ENCODE results near the gene GALNT18. TPM values are rescaled to one million over a fixed set of nuclear protein-coding genes. Genes with fewer than 3 reads are reported as not detected.

Gene GALNT18
- total RNA-seq, 4 donors from 2014 or later = 3.5 to 31.4 (median 11.1) TPM

DNA sequence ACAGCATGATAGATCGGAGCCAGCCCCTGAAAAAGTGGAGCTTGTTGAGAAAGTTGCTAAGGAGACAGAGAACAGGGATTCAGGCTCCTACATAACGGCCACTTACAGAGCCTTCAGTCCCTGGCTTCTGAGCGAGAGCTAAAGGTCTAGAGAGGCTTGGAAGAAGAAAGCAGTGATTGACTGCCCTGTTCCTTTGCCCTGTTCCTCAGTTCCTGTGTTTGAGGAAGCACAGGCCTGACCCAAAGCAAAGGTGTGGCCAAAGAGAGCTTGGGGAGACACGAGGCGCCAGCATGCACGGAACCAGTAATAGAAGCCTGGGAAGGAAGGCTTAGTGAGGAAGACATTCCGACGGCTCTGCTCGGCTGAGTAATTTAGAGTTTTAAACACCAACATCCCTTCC, 194.7 kb downstream of the GALNT18 start:
- DNase-seq = no peak
- Histone ChIP-seq H3K27me3 (no peaks in the 10 kb centered on the region), H3K4me3 (no peak overlapping the region), H3K27ac (peak overlapping the region in 2 of 4 donors; percentile 34 to 35), H3K9me3 (no peaks in the 10 kb centered on the region), H3K36me3 (no peaks in the 10 kb centered on the region), H3K4me1 (peaks cover 0 to 9% (median 0%) of the 10 kb centered on the region in 4 donors)
- no peak for TF ChIP-seq POLR2A (IDR thresholded peaks at IDR 0.05)
- TF ChIP-seq, protein P1, sequence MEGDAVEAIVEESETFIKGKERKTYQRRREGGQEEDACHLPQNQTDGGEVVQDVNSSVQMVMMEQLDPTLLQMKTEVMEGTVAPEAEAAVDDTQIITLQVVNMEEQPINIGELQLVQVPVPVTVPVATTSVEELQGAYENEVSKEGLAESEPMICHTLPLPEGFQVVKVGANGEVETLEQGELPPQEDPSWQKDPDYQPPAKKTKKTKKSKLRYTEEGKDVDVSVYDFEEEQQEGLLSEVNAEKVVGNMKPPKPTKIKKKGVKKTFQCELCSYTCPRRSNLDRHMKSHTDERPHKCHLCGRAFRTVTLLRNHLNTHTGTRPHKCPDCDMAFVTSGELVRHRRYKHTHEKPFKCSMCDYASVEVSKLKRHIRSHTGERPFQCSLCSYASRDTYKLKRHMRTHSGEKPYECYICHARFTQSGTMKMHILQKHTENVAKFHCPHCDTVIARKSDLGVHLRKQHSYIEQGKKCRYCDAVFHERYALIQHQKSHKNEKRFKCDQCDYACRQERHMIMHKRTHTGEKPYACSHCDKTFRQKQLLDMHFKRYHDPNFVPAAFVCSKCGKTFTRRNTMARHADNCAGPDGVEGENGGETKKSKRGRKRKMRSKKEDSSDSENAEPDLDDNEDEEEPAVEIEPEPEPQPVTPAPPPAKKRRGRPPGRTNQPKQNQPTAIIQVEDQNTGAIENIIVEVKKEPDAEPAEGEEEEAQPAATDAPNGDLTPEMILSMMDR (IDR thresholded peaks at IDR 0.05) = no peak

DNA sequence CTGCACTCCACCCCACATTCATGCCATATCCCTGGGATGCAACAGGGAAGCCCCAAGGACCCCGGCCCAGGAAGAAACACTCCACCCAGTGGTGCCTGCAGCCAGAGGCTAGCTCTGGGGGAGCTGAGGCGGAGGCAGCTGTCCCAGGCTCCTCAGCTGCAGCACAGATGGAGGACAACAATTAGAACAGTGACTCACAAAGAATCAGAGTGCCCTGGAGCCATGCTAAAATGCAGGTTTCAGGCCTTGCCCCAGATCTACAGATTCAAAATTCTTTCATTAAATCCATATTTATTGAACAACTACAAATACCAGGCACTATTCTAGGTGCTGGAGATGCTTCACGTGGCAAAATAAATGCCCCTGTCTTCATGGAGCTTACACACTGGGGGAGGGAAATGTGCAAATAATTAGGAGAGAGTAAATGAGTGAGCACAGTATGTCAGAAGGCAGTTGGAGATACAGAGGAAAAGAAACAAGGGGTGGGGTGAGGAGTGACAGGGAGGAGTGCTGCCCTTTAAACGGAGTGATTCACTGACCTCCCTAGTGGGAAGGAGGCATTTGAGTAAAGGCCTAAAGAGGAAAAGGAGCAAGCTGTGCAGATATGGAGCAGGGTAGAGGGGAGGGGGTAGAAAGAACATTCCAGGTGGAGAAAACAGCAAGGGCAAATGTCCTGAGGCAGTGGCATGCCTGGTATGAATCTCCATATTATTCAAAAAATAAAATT, 195.4 kb downstream of the GALNT18 start:
- no peak for DNase-seq
- TF ChIP-seq, protein P1 (IDR thresholded peaks at IDR 0.05) = no peak
- no peak for TF ChIP-seq POLR2A (IDR thresholded peaks at IDR 0.05)
- H3K27ac ChIP-seq = peak overlapping the region in 1 of 4 donors; percentile 34

DNA sequence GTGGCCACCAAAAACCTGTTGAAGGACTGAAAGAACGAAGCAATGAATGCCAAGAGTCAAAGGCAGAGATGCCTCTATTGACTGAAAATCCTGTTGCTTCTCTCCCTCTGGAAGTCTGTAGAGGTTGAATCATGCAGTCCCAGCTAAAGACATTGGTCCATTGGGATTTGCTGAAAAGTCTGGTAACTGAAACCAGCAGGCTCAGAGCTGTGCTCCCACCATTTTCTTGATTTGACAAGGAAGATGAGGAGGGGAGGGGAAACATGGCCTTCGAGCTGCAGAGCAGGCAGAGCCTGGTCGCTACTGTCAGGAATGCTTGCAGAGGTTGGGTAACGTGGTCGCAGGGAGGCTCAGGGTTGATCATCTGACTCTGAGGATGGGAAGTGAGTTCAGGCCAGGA, 196.0 kb downstream of the GALNT18 start:
- no peaks in the 10 kb centered on the region for H3K36me3 ChIP-seq
- no peaks in the 10 kb centered on the region for H3K9me3 ChIP-seq
- peaks cover 0 to 9% (median 0%) of the 10 kb centered on the region in 4 donors for H3K4me1 ChIP-seq
- no peak for DNase-seq
- H3K27ac ChIP-seq = no peak overlapping the region
- H3K4me3 ChIP-seq = no peak overlapping the region
- no peaks in the 10 kb centered on the region for H3K27me3 ChIP-seq
- TF ChIP-seq, protein P1 (IDR thresholded peaks at IDR 0.05) = no peak
- TF ChIP-seq POLR2A (IDR thresholded peaks at IDR 0.05) = no peak

More for the DNA sequence above, 195.4 kb downstream of the GALNT18 start:
- no peaks in the 10 kb centered on the region for H3K9me3 ChIP-seq
- peaks cover 0 to 9% (median 0%) of the 10 kb centered on the region in 4 donors for H3K4me1 ChIP-seq
- no peaks in the 10 kb centered on the region for H3K36me3 ChIP-seq
- H3K4me3 ChIP-seq = no peak overlapping the region
- no peaks in the 10 kb centered on the region for H3K27me3 ChIP-seq

DNA sequence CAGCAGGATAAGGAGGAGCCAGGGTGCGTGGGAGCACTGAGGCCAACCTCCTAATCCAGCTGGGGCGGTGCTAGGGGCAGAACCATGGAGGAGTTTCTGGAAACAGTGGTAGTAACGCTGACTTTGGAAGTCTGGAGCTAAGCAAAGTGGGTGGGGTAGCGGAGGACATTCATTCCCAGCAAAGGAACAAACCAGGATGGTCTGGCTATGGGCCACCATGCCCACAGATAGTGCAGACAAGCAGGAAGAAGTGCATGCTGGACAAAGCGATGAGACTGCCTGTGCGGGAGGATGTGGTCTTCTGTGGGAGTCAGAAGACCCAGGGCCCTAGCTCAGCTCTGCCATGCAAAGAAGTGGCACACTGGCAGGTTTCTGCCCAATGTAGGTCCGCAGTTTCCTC, 197.1 kb downstream of the GALNT18 start:
- TF ChIP-seq, protein P1 (IDR thresholded peaks at IDR 0.05) = no peak
- no peak for TF ChIP-seq POLR2A (IDR thresholded peaks at IDR 0.05)
- H3K4me1 ChIP-seq = peaks cover 0 to 9% (median 0%) of the 10 kb centered on the region in 4 donors
- no peak for DNase-seq

DNA sequence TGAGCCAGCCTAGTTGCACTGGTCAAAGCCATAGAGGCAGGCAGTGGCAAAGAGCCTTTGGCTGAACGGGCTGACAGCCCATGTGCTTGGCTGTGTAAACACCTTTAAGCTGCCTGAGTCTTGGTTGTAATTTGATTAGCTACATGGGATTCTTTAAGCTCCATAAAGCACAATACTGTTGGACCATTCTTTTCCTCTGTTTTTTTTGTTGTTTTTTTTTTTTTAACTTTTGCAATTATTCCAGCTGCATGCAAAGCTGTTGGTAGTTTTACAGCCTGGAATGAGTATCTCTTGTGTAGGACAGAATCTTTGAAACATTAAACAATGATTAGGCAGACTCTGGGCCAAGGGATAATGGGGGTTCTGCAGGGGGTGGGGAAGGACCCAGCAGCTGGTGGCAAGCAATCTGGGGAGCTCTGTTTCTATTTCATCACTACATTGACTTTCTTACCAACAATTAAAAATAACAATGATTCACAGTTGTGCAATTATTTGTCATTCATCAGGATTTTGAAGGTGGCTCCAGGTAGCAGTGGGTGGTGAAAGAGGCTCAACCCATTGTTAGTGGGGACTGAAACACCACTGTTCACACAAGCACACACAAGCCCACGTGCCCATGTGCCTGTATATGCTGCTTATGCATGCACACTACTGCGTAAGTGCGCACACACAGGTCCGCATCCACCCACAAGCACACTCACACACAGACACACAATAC, 199.2 kb downstream of the GALNT18 start:
- TF ChIP-seq POLR2A (IDR thresholded peaks at IDR 0.05) = no peak
- TF ChIP-seq, protein P1 (IDR thresholded peaks at IDR 0.05) = no peak
- H3K4me3 ChIP-seq = no peak overlapping the region
- peaks cover 0 to 9% (median 0%) of the 10 kb centered on the region in 4 donors for H3K4me1 ChIP-seq

More for the DNA sequence above, 197.1 kb downstream of the GALNT18 start:
- no peaks in the 10 kb centered on the region for H3K36me3 ChIP-seq
- no peaks in the 10 kb centered on the region for H3K27me3 ChIP-seq
- H3K9me3 ChIP-seq = no peaks in the 10 kb centered on the region
- no peak overlapping the region for H3K27ac ChIP-seq
- H3K4me3 ChIP-seq = no peak overlapping the region

More for the DNA sequence above, 199.2 kb downstream of the GALNT18 start:
- H3K9me3 ChIP-seq = no peaks in the 10 kb centered on the region
- no peaks in the 10 kb centered on the region for H3K36me3 ChIP-seq
- H3K27ac ChIP-seq = no peak overlapping the region
- DNase-seq = no peak
- H3K27me3 ChIP-seq = no peaks in the 10 kb centered on the region
